NOMO-1 (cell line): Measurements from ENCODE around the gene C17orf78.
A peak's percentile ranks its signal among the peaks of the same experiment; 100 is the strongest.
"Not testable (repeated sequence)": the region's sequence is repeated elsewhere in the genome, so short reads cannot be mapped to it uniquely, and the experiment has no call there.

Experiments
- DNase-seq, 2 experiments: peaks; one replicate each; lab custom pipeline; 2025; ENCODE audit not compliant: unreplicated experiment in 2 of 2; lab: John Stamatoyannopoulos, UW

Gene C17orf78

DNA sequence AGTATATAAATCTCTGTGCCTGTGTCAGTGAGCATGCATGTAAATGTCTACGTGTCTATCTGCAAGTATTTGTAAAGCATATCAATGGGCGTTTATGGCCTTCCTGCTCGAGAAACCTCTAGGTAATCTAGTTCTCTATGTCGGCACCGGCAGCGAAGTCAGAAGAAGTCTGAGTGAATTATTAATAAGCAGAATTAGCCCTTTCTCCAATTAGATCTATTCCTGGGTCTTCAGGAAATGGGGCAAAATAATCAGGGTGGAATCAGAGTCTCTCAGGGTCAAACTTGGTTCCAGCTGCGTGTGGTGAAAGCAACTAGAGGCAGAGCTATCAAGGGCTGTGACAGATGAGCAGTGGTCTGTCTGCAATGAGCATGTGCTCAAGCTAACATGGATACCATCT is at the start of gene C17orf78:
Gene C17orf78, plus strand, starts transcription at position 280 of the 400 bp plus-strand sequence. Its CDS starts 108 bp downstream, at position 388.
- no peak for DNase-seq

DNA sequence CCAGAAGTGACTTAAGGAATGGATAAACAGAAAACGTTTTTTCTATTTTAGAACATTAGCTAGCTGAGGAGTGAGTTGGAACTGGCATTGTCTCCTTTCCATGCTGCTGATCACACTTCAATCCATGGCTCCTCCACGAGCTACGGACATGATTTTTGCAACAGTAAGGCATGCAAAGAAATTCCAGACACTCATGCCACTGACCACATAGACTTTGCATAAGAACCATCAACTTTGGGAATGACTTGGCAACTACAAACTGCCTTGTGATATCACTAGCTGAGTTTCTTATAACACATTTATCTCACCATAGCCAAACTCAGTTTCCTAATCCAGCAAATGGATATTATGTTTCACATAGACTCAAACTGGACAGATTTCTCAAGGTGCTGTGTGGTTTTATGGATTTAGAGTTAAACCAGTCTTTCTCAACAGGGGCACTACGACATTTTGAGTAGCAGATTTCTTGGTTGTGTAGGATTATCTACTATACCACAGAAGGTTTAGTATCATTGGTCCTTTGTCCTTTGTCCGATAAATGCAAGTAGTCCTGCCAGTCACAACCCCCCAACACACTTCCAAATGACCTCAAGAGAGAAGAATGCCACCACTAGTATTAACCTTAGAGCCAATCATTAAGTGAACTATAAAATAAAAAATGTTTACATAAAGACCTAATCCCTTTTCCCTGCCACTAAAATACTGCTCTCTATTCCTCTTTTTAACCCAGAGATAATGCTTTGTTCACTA is 48.3 kb upstream of the C17orf78 start:
- DNase-seq: no peak

DNA sequence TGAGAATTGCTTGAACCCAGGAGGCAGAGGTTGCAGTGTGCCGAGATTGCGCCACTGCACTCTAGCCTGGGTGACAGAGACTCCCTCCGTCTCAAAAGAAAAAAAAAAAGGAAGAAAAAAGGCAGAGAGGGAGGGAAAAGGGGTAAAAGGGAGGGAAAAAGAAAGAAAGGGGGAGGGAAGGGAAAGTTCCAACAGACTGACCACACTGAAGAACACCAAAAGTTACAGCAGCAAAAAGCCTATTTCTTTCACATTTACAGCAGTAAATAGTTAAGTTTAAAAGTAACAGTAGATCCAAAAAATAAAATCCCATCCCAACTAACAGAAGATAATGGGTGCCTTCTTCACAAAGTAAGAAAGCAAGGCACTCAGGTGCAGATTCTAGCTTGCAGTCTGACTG is 36.9 kb upstream of the C17orf78 start:
- DNase-seq: no peak

- no peak for DNase-seq
Observed at GRCh38 chr17:37339321-37339720, 36.5 kb upstream of the C17orf78 start.

- DNase-seq: no peak
Observed at GRCh38 chr17:37340804-37341203, 35.0 kb upstream of the C17orf78 start.

DNA sequence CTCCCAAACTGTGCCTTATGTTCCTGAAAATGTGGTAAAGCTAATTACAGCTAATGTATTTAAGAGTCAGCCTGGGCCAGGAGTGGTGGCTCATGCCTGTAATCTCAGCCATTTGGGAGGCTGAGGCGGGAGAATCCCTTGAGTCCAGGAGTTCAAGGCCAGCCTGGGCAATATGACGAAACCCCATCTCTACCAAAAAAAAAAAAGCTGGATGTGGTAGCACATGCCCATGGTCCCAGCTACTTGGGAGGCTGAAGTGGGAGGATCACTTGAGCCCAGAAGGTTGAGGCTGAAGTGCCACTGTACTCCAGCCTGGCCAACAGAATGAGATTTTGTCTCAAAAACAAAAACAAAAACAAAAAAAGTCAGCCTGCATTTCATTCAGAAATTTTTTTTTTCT is 33.2 kb upstream of the C17orf78 start:
- DNase-seq: no peak

DNA sequence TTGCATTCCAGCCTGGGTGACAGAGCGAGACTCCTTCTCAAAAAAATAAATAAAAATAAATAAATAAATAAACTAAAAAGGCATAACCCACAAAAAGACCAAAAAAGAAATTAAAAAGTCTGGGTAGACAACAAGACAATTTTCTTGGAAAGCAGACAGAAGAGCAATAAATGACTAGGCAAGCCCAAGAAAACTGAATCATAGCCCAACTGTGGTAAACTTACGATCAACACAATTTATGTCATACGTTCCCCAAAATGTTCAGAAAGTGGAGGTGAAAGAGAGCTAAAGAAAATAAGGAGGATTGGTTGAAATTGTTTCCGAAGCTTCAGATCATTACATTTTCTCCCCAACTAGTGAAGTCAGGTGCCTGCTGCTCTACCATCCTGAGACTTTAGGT is 31.3 kb upstream of the C17orf78 start:
- no peak for DNase-seq

DNA sequence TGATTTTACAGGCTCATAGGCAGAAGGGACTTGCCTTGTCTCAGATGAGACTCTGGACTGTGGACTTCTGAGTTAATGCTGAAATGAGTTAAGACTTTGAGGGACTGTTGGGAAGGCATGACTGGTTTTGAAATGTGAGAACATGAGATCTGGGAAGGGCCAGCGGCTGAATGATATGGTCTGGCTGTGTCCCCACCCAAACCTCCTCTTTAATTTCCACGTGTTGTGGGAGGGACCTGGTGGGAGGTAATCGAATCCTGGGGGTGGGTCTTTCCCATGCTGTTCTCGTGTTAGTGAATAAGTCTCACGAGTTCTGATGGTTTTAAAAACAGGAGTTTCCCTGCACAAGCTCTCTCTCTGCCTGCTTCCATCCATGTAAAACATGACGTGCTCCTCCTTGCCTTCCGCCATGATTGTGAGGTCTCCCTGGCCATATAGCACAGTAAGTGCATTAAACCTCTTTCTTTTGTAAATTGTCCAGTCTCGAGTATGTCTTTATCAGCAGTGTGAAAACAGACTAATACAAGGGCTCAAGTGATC is 28.9 kb upstream of the C17orf78 start:
- not testable (repeated sequence) for DNase-seq

DNA sequence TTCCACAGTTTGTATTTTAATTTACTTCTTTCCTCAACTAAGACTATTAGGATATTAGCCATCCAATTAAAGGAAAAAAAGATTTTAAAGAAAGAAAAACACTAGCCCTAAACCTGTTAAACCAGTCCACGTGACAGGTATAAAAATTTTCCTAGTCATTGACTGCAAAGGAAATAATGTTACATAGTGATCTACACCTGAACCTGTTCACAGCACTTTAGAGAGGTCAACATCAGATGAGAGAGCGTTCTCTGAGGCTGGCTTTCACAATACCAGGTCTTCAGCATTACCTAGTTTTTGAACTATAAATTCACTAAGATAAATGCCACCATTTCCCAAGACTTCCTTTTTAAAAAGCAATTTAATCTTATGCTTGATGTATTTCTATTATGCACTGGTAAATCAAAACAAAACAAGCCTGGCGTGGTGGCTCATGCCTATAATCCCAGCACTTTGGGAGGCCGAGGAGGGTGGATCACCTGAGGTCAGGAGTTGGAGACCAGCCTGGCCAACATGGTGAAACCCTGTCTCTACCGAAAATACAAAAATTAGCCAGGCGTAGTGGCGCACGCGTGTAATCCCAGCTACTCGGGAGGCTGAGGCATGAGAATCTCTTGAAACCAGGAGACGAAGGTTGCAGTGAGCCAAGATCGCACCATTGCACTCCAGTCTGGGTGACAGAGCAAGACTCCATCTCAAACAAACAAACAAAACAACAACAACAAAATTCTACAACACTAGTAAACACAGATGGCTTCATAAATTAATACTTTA is 18.8 kb upstream of the C17orf78 start:
- DNase-seq: not testable (repeated sequence)

GRCh38 chr17:37358098-37358829 is 17.5 kb upstream of the C17orf78 start:
- DNase-seq: peak; percentile 21 to 32

- peak; percentile 96 to 98 for DNase-seq
Observed at GRCh38 chr17:37358830-37359681, 16.7 kb upstream of the C17orf78 start.

- no peak for DNase-seq
Observed at GRCh38 chr17:37359682-37360188, 16.1 kb upstream of the C17orf78 start.

GRCh38 chr17:37360632-37361031 is 15.2 kb upstream of the C17orf78 start:
- DNase-seq: no peak

- DNase-seq: peak in 1 of 2 experiments; percentile 19
Observed at GRCh38 chr17:37361543-37361942, 14.2 kb upstream of the C17orf78 start.

GRCh38 chr17:37365589-37365988 is 10.2 kb upstream of the C17orf78 start:
- DNase-seq: no peak

- peak; percentile 29 to 56 for DNase-seq
Observed at GRCh38 chr17:37368577-37368976, 7.2 kb upstream of the C17orf78 start.

GRCh38 chr17:37373530-37374159 is 2.1 kb upstream of the C17orf78 start:
- peak; percentile 46 to 68 for DNase-seq

DNA sequence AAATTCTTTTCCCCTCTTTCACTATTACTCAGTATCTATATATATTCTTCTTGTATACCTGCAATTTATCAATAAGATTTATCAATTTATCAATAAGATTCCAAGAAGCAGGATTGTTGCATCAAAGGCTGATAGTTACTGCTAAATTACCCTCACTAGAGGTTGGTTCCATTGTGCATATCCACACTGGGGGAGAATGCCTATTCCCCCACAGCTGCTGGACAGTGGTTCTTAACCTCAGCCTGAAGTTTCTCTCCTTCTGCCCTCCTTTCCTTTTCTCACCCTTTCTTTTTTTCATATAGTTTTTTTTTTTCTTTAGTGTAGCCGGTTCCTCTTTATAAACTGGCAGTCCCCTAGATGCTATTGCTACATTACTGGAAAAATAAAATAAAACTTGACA is 6.3 kb downstream of the C17orf78 start:
- DNase-seq: no peak

DNA sequence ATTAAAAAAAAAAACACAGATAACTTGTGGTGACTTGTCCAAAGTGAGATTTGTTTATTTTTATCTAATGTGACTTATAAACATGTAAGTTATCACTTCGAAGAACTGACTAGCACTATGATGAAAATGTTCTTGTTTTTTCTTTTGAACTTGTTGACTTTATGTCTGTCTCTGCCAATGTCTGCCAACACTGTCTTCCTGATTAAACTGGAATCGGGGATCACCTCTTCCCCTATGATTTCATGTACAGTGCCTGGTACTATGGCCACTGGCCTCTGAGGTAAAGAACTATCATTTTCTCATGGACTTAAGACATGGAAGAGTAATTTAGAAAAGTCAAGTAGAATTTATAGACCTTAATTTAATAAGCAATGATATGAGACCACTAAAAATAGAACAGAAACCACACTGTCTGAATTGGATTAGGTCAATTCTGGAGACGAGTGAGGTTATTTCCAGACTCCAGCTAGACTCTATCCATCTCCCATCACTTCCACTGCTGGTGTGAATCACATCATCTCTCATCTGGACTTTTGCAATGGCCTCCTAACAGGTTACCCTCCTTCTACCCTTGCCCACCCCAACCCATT is 8.9 kb downstream of the C17orf78 start:
- DNase-seq: no peak
